ENCODE data around the gene OSBPL7. TPM values are rescaled to one million over a fixed set of nuclear protein-coding genes. Genes with fewer than 3 reads are reported as not detected.

OSBPL7 gene
- total and polyA plus RNA-seq, 7 donors: 2.9 to 40.8 (median 7.8) TPM

DNA sequence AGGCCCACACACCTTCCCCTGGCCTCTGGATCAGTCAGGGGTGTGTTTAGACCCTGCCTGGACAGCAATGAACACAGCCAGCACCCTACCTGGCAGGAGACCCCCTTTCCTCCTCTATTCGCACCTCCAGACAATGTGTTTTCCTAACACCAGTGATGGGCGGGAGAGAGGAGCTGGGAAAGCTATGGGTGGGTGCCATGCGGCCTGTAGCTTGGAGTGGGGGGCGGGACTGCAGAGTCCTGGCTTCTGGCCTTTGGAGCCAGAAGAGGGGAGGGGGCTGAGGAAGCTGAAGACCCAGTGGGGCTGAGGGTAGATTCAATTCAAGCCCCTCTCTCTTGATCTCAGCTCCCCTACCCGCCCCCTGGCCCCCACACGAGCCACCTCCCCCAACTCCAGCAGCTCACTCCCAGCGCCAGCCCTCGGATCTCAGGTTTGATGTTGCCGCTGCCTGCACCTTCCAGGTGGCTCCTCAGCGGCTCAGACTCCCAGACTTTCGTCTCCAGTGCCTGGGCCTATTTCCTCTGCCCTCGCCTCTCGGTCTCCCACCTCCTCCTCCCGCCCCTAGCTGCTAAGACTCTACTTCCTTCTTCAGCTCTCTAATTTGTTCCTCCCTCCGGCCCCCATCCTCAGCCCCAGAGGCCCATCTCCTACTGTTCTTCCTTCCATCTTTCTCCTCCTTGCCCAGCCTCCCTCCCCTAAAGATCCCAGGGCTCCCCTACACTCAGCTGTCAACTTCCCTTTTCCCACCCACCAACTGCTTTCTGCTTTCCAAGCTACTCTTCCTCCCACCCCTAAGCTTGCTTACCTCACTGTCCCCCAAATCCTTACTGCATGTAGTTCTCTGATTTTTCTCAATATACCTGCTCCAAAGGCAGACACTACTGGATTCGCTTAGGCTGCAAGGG, 36.2 kb upstream of the OSBPL7 start:
- TF ChIP-seq POLR2AphosphoS5 (IDR thresholded peaks at IDR 0.05) (no peak), EP300 (IDR thresholded peaks at IDR 0.05) (no peak), POLR2A (IDR thresholded peaks at IDR 0.05) (no peak)
- TF ChIP-seq, protein P1, sequence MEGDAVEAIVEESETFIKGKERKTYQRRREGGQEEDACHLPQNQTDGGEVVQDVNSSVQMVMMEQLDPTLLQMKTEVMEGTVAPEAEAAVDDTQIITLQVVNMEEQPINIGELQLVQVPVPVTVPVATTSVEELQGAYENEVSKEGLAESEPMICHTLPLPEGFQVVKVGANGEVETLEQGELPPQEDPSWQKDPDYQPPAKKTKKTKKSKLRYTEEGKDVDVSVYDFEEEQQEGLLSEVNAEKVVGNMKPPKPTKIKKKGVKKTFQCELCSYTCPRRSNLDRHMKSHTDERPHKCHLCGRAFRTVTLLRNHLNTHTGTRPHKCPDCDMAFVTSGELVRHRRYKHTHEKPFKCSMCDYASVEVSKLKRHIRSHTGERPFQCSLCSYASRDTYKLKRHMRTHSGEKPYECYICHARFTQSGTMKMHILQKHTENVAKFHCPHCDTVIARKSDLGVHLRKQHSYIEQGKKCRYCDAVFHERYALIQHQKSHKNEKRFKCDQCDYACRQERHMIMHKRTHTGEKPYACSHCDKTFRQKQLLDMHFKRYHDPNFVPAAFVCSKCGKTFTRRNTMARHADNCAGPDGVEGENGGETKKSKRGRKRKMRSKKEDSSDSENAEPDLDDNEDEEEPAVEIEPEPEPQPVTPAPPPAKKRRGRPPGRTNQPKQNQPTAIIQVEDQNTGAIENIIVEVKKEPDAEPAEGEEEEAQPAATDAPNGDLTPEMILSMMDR (IDR thresholded peaks at IDR 0.05): no peak
- Histone ChIP-seq H3K36me3 (no peaks in the 10 kb centered on the region), H3K4me1 (no peaks in the 10 kb centered on the region), H3K4me3 (no peak overlapping the region), H3K27ac (no peak overlapping the region), H3K27me3 (peaks cover 25 to 76% (median 65%) of the 10 kb centered on the region in 3 donors), H3K9me3 (no peaks in the 10 kb centered on the region)
- no peak for DNase-seq
- intact Hi-C loops (cut with DNase I): no loop called here
- WGBS, 2 donors: 68 to 87% methylated on average over 16 of the region's 16 CpGs

DNA sequence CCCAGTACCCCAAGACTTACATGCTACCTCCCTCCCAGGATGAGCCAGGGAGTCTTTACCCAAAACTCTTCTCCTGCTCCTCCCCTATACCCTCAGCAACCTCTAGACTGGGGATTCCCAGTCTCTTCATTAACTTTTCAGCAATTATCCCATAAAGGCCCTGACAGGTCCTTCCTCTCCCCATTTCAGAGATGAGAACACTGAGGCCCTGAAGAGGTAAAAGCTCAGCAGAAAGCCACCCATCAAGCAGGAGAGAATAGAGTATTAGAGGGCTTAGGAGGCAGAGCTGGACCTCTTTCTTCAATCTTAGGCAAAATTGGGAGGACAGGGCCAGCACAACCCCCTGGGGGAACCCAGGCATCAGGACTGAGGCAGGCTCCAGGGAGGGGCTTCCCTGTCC, 35.2 kb upstream of the OSBPL7 start:
- Histone ChIP-seq H3K4me1 (peaks cover 0 to 4% (median under 1%) of the 10 kb centered on the region in 4 donors), H3K27ac (no peak overlapping the region), H3K4me3 (no peak overlapping the region), H3K9me3 (no peaks in the 10 kb centered on the region), H3K27me3 (peaks cover 31 to 85% (median 74%) of the 10 kb centered on the region in 3 donors), H3K36me3 (no peaks in the 10 kb centered on the region)
- DNase-seq: no peak
- no peak for TF ChIP-seq EP300 (IDR thresholded peaks at IDR 0.05)
- TF ChIP-seq POLR2AphosphoS5 (IDR thresholded peaks at IDR 0.05): no peak
- no peak for TF ChIP-seq POLR2A (IDR thresholded peaks at IDR 0.05)
- TF ChIP-seq, protein P1 (IDR thresholded peaks at IDR 0.05): no peak
- intact Hi-C loops (cut with DNase I): no loop called here

DNA sequence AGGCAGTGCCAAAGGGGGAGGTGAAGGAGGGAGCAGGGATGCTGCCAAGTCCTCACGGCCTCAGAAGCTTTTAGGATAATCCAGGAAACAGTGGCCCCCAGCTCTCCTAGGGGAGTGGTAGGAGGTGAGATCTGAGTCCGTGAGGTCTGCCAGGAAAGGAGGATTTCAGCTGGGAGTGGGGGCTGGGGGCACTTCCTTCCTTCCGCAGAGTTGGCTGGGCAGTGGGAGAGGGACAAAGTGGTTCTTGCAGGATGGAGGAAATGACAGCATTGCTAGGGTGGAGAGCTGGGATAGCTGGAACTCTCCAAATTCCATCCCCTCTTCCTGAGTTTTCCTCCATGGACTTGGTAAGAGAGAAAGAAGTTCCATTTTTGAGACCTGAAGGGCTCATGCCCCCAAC, 34.1 kb upstream of the OSBPL7 start:
- Histone ChIP-seq H3K9me3 (no peaks in the 10 kb centered on the region), H3K27ac (no peak overlapping the region), H3K36me3 (no peaks in the 10 kb centered on the region), H3K27me3 (peaks cover 39 to 87% (median 85%) of the 10 kb centered on the region in 3 donors), H3K4me3 (no peak overlapping the region), H3K4me1 (peaks cover 0 to 15% (median 11%) of the 10 kb centered on the region in 4 donors)
- DNase-seq: no peak
- WGBS, 2 donors: 47 to 52% methylated on average over 3 of the region's 3 CpGs
- intact Hi-C loops (cut with DNase I): no loop called here
- TF ChIP-seq, protein P1 (IDR thresholded peaks at IDR 0.05): no peak
- TF ChIP-seq EP300 (IDR thresholded peaks at IDR 0.05) (no peak), POLR2AphosphoS5 (IDR thresholded peaks at IDR 0.05) (no peak), POLR2A (IDR thresholded peaks at IDR 0.05) (no peak)

DNA sequence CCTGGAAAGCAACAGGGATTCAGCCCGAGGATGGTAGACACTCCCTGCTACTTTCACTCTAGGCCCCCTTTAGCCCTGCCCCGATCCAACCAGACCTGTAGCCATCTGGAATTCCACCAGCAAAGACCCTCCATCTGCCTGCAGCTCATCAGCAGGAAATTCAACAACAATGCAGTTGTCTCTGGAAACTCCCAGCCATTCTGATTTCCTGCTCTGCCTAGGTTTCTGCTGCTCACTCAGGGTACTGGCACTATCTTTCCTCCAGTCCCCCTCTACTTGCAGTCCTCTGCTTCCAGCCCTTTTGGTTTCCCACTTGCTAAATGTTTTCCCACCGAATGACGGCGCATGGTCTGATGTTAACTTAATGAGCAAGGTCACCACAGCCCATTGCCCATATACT, 32.0 kb upstream of the OSBPL7 start:
- H3K27ac ChIP-seq: no peak overlapping the region
- 58 to 74% methylated on average over 5 of the region's 5 CpGs for WGBS, 2 donors
- DNase-seq: no peak
- H3K4me1 ChIP-seq: peaks cover 0 to 19% (median 15%) of the 10 kb centered on the region in 4 donors
- TF ChIP-seq, protein P1 (IDR thresholded peaks at IDR 0.05): no peak
- TF ChIP-seq POLR2AphosphoS5 (IDR thresholded peaks at IDR 0.05): no peak
- no peak for TF ChIP-seq POLR2A (IDR thresholded peaks at IDR 0.05)
- TF ChIP-seq EP300 (IDR thresholded peaks at IDR 0.05): no peak
- no peaks in the 10 kb centered on the region for H3K9me3 ChIP-seq
- intact Hi-C loops (cut with DNase I): no loop called here
- peaks cover 44 to 98% (median 92%) of the 10 kb centered on the region in 3 donors for H3K27me3 ChIP-seq
- no peak overlapping the region for H3K4me3 ChIP-seq
- H3K36me3 ChIP-seq: no peaks in the 10 kb centered on the region

Data from sigmoid colon (tissue), 7 donors.